OCI-LY3 (cell line): ENCODE measurements around the gene CYSTM1.

ENCODE experiments used
- H2AFZ ChIP-seq: fragments of 200-600, 300-600 bp; shearing (Covaris generic); 2 replicates; pipeline ENCODE4 v1.6.0; 2014; ENCODE audit warnings: antibody characterized with exemption, low read depth, low read length
- H3K27ac ChIP-seq: fragments of 200-600, 300-600 bp; sonication (generic); 2 replicates; pipeline ENCODE4 v1.5.1; 2014; ENCODE audit warnings: mild to moderate bottlenecking, low read length, moderate library complexity, mixed read lengths
- H3K27me3 ChIP-seq: fragments of 200-600, 300-600 bp; sonication (generic); 2 replicates; pipeline ENCODE4 v1.6.1; 2014; ENCODE audit warnings: low read depth, low read length, mixed read lengths
- H3K36me3 ChIP-seq: fragments of 200-600, 300-600 bp; sonication (generic); replicated peaks from 2 replicates; pipeline ENCODE3; 2014; ENCODE audit warnings: low read depth, low read length, mixed read lengths
- H3K4me1 ChIP-seq: fragments of 300-600, 200-600 bp; sonication (generic); 2 replicates; pipeline ENCODE4 v1.6.1; 2014; ENCODE audit warnings: low read length, mixed read lengths
- H3K4me2 ChIP-seq: fragments of 200-600, 300-600 bp; sonication (generic); 2 replicates; pipeline ENCODE4 v1.6.1; 2014; ENCODE audit warnings: low read length, mixed read lengths
- H3K4me3 ChIP-seq: fragments of 300-600, 200-600 bp; sonication (generic); 2 replicates; pipeline ENCODE4 v1.5.1; 2014; ENCODE audit warnings: antibody characterized with exemption, mild to moderate bottlenecking, low read length, moderate library complexity
- H3K79me2 ChIP-seq: fragments of 300-600, 200-600 bp; shearing (Covaris generic); 2 replicates; pipeline ENCODE4 v1.6.1; 2014; ENCODE audit warnings: mild to moderate bottlenecking, low read length, mixed read lengths
- H3K9ac ChIP-seq: fragments of 300-600, 200-600 bp; shearing (Covaris generic); 2 replicates; pipeline ENCODE4 v1.6.0; 2014; ENCODE audit warnings: mild to moderate bottlenecking, low read length, moderate library complexity
- H3K9me3 ChIP-seq: fragments of 200-600, 300-600 bp; shearing (Covaris generic); 2 replicates; pipeline ENCODE4 v1.6.1; 2014; ENCODE audit warnings: low read length, mixed read lengths; ENCODE audit not compliant: insufficient read depth
- H4K20me1 ChIP-seq: fragments of 200-600, 300-600 bp; sonication (generic); 2 replicates; pipeline ENCODE4 v1.6.1; 2016; ENCODE audit warnings: low read length, mixed read lengths; ENCODE audit not compliant: insufficient read depth
- EZH2phosphoT487 ChIP-seq: fragments of 200-600 bp; shearing (Covaris generic); IDR thresholded peaks from 2 replicates; pipeline ENCODE4 v1.6.1; 2018; ENCODE audit warnings: antibody characterized with exemption, mixed run types, low read depth
- TF ChIP-seq, protein P1 (sequence below): fragments of 200-600, 300-600 bp; sonication (generic); IDR thresholded peaks from 2 replicates; pipeline ENCODE4 v1.5.1; 2014; ENCODE audit warnings: antibody characterized with exemption, low read length, low read depth

The CYSTM1 gene

DNA sequence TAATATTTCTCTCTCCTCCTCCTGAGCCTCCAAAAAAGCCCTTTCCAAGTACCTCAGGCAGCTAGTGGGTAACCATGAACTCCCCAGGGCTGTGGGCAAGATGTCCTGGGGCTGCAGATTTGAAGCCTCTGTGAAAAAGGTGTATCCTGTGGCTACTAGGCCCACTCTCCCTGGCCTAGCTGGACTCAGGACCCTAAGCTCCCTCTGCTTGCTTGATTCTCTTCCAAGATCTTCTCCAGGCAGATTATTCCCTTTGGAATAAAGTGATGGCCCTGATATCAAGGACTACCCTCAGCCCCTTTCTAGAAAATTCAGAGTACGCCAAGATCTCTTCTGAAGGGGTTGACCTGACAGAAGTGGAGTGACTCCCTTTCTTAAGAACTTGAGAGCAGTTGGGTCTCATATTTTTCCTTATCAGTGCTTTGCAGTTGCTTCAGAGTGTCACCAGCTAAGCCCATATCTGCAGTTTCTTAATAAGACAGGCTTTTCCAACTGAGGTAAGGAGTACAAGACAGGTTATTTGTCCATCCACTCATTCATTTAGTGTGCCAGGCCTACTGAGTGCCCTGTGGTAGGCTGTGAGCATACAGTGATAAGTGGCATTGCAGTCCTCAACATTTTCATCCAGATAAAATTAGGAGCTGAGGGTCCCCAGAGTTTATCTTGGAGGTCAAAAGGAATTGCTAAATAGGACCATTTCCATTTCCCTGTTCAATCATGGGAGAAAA lies 42.5 kb downstream of the CYSTM1 start:
- Histone ChIP-seq H3K79me2 (no peaks in the 10 kb centered on the region), H3K4me3 (no peak overlapping the region), H3K27me3 (no peaks in the 10 kb centered on the region), H3K4me2 (no peak overlapping the region), H3K9me3 (no peaks in the 10 kb centered on the region), H3K27ac (no peak overlapping the region), H3K9ac (no peak overlapping the region), H2AFZ (no peak overlapping the region), H3K4me1 (peaks cover 11% of the 10 kb centered on the region), H4K20me1 (no peaks in the 10 kb centered on the region), H3K36me3 (no peaks in the 10 kb centered on the region)
- no peak for TF ChIP-seq EZH2phosphoT487

DNA sequence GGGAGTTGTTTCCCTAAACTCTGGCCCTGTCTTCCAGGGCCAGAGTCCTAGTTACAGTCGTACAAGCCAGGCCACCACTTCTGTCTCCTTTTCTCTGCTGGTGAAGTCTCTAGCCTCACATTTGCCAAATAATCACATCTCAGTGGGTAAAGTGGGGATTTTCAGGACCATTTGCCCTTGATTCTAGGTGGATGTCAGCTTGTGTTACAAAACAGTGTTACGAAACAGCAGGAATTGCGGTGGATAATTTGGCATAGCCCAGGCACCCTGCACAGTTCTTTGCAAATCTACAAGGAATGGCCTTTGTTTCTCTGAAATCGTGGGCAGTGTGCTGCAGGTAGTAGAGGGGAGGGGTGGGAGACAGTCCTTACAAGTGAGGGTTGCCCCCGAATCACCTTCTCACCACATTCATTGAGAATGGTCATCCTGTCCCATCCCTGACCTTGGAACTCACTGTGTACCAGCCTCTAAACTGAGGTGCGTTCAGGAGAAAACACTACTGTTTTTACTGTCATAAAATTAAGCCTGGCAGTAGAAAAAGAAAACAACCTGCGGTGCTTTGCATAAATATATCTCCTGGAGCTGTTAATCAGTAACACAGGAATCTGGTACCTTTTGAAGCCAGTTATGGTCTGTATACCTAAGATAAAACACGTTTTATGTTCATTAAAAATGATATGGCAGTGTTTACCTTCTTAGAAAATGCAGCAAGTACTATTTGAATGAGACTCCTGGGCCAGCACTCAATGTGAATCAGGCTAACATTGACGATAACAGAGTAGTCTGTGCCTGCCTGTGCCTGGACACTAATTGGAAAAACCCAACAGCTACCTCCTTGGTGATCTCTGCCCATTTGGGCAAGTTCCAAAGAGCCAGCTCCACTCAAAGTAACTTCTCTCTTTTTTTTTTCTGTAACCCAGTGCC lies 44.3 kb downstream of the CYSTM1 start:
- Histone ChIP-seq H3K36me3 (no peaks in the 10 kb centered on the region), H3K27ac (no peak overlapping the region), H3K4me2 (no peak overlapping the region), H4K20me1 (no peaks in the 10 kb centered on the region), H3K4me3 (no peak overlapping the region), H3K27me3 (no peaks in the 10 kb centered on the region), H3K4me1 (peaks cover 11% of the 10 kb centered on the region), H3K79me2 (no peaks in the 10 kb centered on the region), H3K9me3 (no peaks in the 10 kb centered on the region), H3K9ac (no peak overlapping the region), H2AFZ (no peak overlapping the region)
- TF ChIP-seq EZH2phosphoT487 = no peak
- TF ChIP-seq, protein P1, sequence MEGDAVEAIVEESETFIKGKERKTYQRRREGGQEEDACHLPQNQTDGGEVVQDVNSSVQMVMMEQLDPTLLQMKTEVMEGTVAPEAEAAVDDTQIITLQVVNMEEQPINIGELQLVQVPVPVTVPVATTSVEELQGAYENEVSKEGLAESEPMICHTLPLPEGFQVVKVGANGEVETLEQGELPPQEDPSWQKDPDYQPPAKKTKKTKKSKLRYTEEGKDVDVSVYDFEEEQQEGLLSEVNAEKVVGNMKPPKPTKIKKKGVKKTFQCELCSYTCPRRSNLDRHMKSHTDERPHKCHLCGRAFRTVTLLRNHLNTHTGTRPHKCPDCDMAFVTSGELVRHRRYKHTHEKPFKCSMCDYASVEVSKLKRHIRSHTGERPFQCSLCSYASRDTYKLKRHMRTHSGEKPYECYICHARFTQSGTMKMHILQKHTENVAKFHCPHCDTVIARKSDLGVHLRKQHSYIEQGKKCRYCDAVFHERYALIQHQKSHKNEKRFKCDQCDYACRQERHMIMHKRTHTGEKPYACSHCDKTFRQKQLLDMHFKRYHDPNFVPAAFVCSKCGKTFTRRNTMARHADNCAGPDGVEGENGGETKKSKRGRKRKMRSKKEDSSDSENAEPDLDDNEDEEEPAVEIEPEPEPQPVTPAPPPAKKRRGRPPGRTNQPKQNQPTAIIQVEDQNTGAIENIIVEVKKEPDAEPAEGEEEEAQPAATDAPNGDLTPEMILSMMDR = no peak

DNA sequence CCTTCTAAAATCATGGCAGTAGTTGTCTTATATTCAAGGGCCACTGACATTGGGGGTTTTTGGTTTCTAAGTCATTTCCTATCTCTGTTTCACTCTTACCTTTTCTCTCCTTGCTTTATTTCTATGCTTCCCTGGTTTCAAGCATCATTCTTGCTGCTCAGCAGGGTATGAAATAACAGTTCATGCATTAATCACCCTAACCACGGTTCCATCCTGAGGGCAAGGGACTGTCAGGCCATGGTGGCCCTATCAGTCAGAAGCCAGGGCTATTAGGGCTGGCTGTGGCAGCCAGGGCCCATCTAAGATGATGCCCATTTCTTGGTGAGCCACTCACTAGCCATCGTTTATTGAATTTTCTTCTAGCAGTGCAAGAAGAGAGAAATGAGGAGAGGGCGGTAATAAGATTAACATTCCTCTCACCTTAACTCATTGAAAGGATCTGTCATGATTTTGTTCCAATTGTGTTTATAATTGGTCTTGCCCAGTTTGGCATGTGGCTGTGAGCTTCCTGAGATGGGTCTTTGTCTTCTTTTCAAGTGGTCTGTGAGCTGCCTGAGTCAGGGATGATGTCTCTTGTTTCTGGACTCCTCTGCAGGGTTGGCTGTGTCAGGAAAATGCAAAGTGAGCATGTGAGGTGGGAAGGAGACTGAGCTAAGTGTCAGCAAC lies 45.2 kb downstream of the CYSTM1 start:
- Histone ChIP-seq H2AFZ (no peak overlapping the region), H3K27me3 (no peaks in the 10 kb centered on the region), H3K4me2 (no peak overlapping the region), H3K27ac (no peak overlapping the region), H3K9ac (no peak overlapping the region), H3K79me2 (no peaks in the 10 kb centered on the region), H4K20me1 (no peaks in the 10 kb centered on the region), H3K36me3 (no peaks in the 10 kb centered on the region), H3K9me3 (no peaks in the 10 kb centered on the region), H3K4me3 (no peak overlapping the region), H3K4me1 (peaks cover 11% of the 10 kb centered on the region)
- TF ChIP-seq, protein P1 = no peak
- no peak for TF ChIP-seq EZH2phosphoT487

DNA sequence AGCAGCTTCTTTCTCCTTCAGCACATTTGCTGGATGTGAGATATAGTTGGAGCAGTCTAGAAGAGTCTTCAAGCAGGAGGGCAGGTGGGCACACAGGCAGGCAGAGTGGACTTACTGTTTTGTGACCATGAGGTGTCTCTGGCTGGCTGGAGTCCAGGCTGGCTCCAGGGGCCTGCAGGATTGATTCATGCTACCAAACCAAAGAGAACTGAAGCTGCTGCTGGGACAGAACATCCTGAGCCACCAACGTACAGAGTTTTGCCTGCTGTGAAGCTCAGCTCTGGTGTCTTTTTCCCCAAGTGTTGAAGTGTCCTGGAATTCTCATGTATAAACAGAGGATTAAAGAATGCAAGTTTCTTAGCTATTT lies 45.7 kb downstream of the CYSTM1 start:
- Histone ChIP-seq H3K4me3 (no peak overlapping the region), H3K9me3 (no peaks in the 10 kb centered on the region), H3K27me3 (no peaks in the 10 kb centered on the region), H3K79me2 (no peaks in the 10 kb centered on the region), H3K4me2 (no peak overlapping the region), H3K4me1 (peaks cover 11% of the 10 kb centered on the region), H3K9ac (no peak overlapping the region), H2AFZ (no peak overlapping the region), H3K27ac (no peak overlapping the region), H4K20me1 (no peaks in the 10 kb centered on the region), H3K36me3 (no peaks in the 10 kb centered on the region)
- TF ChIP-seq, protein P1 = no peak
- TF ChIP-seq EZH2phosphoT487 = no peak
